Raji (cell line): Measurements from ENCODE around the gene RNF2.

Source experiments
- POLR2A ChIP-seq: IDR thresholded peaks from 2 replicates; pipeline ENCODE4 v1.6.1; 2011; ENCODE audit warnings: low read depth, low read length, control low read depth; ENCODE audit not compliant: insufficient read depth

Gene RNF2

DNA sequence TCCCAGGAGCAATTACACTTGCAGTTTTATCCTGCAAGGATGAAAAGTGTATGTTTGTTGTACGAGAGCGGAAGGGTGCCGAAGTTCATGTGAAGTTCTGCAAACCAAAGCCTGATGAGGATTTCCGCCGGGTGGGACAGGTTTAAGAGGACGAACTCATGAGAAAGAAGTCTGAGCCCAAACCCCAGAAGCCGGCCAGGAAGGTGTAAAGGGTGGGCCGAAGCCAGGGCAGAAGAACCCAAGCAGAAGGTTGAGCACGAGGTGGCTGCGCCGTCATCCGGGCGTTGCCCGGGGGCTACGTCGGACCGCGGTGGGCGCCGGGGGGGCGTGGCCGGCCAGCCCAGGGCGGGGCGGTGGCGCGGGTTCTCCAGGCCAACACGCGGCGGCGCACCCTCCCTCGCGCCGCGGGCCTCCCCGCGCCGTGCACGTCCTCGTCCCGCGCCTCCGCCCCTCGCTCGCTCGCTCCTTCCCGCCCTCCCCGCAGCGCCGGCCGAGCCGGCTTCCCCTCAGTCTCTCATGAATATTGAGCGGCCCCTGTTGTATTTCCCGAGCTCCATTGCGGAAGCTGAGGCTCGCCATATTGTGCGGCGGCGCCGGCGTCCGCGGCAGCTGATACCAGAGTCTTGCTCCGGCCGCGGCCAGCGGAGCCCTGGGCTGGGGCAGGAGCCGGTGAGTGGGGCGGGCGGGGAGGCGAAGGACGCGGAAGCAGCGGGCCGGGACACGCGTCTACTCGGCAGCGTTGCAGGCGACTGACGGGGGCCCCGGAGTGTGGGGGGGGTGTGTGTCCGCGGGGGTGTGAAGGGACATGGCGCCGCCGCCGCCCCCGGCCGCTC lies at the start of gene RNF2:
TSS of gene RNF2 (plus strand) at position 578 of the 833 bp plus-strand sequence. CDS start 41,996 bp downstream, outside the sequence.
- TF ChIP-seq POLR2A = no peak

DNA sequence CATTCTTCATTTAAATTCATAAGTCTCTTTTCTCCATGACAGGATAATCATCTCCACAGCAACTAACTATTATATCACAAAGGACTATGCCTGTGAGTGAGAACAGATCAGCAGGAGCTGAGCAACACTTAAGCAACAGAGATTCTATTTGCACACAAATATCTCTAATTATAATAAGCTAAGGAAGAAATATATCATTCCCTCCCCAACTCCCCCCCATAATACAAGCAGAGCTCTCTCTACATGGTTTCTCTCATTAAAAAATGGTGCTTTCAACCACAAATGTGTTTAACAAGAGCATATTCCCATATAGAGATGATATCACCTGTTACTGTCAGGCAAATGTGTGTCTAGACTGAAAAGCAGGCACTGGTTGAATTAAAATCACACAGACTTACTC lies 36.5 kb upstream of the RNF2 start:
- no peak for TF ChIP-seq POLR2A

DNA sequence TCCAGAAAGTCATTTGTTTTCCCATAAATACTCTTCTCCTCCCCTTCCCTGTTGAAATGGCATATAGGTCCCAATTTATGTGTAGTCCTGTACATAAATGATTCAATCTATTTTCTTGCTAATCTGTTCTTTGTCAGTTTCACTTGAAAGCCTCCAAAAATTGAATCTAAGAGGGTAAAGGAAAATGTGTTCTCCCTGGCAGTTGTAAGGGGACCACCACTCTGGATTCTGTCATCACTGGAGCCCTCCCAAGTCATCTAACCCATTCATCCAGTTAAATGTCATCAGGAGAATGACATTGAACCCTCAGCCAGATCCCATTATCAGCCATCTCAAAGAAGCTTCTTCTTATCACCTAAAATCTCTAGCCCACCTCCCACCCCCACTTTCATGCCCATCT lies 35.0 kb upstream of the RNF2 start:
- no peak for TF ChIP-seq POLR2A

DNA sequence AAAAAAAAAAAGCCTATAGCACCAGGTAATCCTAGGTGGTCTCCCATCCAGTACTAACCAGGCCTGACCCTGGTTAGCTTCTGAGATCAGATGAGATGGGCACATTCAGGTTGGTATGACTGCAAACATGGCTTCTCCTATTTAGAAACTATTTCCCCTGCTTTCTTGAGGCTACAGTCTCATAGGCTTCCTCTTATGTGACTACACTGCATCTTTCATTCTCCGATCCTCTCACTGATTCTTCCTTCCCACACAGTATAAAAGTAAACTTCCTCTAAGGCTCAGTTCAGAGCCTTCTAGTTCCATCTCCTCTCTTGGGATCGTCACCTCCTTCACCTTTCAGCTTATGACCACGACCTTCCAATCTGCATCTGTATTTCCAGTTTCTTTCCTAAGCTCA lies 30.4 kb upstream of the RNF2 start:
- no peak for TF ChIP-seq POLR2A

DNA sequence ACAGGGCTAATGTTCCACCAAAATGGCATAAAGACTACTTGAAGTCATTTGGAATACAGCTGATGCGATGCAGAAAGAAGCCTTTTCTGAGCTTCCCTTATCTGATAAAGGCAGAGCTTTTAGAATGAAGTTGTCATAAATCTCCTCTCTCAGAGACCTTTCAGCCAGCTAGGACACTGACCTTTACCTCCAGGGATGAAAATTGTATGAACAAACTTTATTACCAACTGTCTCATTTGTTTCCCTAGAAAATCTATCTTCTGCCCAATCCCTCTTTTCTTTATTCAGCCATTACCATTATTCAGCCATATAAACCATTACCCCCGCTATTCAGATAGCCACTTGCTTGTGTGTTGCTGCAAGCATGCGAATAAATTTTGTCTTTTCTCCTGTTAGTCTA lies 29.7 kb upstream of the RNF2 start:
- TF ChIP-seq POLR2A = no peak

DNA sequence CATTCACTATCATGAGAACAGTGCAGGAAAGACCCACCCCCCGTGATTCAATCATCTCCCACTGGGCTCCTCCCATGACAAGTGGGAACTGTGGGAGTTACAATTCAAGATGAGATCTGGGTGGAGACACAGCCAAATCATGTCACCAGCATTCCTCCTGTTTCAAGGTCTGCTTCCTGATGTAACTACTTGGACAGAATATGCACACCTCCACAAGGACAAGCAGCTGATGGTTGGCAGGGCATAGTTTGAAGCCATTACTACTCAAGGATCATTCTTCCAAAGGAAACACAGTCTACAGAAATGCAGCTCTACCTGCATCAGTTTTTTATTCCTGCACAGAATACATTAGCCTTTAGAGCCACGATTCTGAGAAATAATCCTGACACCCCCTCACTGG lies 28.5 kb upstream of the RNF2 start:
- no peak for TF ChIP-seq POLR2A

DNA sequence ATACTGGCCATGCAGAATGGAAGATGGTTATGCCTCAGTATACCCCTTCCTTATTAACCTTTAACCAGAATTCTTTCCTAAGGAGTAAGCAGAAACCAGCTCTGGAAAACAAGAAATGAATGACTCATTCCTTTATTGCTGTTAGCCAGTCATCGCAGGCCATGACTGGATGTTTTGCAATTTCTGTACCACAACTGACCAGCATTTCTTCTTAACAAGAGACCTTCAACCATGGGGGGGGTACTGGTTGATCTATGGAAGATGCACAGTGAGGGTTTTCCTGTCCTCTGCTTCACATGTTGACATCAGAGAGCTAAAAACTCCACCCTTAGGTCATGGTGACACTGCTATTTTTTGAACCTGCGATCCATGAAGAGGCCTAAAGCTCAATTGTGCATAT lies 28.0 kb upstream of the RNF2 start:
- TF ChIP-seq POLR2A = no peak

DNA sequence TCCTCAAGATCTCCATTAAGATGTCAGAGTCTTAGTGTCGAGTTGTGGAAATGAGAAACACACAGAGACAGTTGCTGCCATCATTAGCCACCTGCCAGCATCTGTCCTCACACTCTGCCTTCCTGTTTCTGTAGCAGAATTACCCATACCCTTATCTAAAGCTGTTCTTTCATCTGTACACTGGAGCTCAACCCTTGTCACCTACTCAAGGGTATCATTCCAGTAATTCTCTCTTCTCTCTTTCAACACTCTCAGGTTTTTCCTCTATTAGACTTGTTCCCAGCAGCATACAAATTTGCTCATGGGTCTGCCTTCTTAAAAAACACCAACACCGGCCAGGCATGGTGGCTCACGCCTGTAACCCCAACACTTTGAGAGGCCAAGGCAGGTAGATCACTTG lies 27.4 kb upstream of the RNF2 start:
- no peak for TF ChIP-seq POLR2A

DNA sequence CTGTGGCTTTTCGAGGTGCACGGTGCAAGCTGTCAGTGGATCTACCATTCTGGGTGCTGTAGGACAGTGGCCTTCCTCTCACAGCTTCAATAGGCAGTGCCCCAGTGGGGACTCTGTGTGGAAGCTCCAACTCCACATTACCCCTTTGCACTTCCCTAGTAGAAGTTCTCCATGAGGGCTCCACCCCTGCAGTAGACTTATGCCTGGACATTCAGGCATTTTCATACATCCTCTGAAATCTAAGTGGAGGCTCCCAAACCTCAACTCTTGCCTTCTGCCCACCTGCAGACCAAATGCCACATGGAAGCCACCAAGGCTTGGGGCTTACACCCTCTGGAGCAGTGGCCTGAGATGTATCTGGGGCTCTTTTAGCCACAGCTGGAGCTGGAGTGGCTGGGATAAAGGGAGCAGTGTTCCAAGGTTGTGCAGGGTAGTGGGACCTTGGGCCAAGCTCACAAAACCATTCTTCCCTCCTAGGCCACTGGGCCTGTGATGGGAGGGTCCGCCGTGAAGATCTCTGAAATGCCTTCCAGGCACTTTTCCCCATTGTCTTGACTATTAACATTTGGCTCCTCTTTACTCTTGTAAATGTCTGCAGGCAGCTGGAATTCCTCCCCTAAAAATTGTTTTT lies 18.0 kb upstream of the RNF2 start:
- no peak for TF ChIP-seq POLR2A

DNA sequence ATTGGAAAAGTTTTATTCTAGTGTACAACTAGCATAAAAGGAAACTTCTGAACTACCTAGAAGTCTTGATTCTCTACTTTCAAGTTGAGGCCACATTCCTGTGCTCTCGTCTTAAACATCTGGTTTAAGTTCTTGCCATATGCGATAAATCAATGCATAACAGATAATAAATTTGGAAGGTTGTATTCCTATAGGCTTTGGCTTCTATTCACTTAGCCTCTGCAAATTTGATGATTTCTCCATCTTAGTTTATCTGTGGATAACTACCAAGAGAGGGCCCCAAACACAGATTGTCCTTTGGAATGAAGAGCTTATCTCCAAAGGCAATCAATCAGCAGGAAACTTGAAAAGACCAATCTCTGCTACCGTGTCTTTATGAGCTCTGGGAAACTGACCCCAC lies 11.7 kb upstream of the RNF2 start:
- no peak for TF ChIP-seq POLR2A

DNA sequence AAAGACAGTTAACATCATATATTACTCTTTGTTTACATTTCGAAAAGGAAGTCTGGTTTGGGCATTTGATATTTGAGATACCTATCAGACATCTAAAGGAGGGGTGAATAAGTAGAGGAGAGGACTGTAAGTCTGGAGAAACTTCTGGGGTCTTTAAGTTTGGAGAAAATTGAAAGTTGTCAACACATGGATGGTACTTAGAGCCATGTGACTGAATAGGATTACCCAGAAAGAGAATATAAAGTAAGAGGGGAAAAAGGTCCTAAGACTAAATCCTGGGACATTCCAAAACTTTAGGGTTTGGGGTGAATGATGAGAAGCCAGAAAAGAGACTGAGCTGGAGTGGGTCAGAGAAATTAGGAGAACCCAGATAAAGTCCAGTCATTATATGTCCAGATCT lies 10.1 kb upstream of the RNF2 start:
- TF ChIP-seq POLR2A = no peak

DNA sequence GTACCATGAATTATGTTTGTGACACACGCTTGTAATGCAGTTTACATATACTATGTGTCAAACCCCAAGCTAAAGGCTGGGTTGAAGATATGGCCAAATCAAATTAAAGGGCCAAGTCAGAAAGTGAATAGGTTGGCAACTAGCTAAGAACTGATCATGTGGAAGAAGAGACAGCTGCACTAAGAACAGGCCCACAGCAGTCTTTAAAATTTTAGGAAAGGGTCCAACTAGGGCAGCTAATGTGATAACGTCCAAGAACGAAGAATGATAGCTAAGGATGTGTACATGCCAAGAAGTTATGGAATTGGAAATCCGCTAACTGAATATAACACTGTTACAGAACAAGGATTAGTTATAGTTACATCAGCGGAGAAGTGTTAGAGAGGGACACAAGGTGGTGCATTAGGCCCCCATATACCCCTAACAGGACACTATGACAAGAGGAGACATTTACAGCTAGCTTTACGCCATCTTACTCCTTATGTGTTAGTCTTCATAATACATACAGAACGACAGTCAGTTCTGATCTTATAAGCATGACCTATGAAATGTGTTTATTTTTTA lies 6.5 kb upstream of the RNF2 start:
- TF ChIP-seq POLR2A = no peak

DNA sequence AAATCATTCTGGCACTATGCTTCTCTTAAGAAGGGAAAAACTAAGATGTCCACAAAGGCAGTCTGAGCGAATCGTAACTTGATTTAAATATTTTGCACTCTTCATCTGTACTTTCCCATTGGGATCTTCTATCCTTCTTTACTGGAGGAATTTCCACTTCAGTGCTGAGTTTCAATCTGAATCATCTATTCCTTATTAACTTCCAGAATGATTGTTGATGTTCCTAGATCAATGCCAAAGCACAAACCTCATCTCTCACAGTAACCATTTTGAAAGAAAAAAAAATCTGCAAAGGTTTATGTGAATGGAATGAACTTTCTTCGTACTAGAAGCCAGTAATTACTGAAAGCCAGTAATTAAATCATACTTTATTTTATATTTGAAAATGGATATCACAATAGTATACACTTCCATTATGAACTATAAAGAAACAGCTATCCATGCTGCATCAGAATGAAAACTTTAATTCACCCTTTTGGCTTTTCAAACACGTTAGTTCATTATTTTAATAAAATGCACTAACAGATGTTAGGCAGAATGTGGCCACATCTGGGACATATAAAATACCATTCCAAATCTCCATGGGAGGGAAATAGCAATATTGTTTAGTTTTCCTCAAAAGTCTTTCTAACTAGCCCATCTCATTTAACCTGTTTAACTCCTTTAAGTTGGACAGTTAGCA lies 5.5 kb upstream of the RNF2 start:
- no peak for TF ChIP-seq POLR2A

DNA sequence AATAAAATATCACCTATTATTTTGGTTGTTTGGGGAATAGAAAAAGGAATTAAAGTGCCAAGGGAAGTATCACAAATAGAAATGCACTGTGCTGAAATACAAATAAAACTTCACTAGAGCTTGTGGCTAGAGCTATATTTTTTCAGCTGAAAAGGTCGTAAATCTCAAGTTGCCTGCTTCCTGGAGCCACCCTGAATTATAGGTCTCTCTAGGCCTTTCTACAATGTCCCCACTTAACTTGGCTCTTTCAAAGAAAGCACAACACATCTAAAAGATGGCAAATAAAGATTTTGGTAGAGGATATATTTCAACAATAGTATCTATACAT lies 5.0 kb upstream of the RNF2 start:
- no peak for TF ChIP-seq POLR2A

DNA sequence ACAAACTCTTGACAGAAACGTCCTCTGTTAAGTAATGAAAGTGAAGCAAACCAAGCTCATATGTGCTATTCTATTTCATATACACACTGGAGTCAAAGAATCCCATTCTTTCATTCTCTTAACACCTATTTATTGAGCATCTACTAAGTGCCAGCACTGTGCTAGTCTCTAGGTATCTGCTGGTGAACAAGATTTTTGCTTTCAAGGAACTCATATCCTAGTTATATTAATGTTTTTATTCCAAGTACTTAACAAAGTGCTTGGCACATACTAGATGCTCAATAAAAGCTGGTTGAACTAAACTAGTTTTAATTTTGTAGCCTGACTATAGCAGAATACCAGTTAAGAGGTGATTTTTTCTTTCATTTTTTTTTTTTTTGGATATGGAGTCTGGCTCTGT lies 3.6 kb upstream of the RNF2 start:
- TF ChIP-seq POLR2A = no peak

DNA sequence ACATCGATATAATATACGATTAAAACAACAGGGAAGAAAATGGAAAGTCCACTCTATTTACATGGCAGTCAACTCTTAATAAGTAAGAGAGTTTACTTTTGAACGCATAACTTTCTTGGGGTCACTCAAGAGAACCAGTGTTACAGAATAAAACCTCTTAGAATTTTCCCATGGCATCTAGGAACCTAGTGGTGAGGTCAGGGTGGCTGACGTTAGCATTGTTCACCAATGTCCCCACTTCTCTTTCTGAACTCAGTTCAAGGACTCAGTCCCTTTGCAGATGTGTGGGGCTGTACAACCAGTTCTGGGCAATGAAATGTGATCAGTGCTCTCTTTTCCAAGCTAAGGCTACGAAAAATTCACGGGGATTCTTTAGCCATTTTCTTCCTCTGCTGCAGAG lies 2.6 kb upstream of the RNF2 start:
- no peak for TF ChIP-seq POLR2A

DNA sequence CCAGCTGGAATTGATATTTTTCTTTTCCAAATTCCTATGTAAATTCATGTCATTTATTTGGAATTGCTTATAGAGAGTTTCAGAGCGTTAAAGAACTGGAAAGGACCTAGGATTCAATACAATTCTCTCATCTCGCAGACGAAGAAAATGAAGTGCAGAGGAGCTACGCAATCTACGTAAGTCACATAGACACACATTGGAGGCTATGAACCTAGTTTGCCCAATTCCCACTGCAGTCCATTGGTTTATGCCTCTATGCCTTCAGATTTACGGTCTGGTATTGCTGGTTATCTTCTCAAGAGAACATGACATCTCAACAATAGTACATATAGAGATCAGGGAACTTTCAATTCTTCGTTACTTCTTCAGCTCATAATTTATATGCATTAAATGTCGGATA lies 971 bp upstream of the RNF2 start:
- TF ChIP-seq POLR2A = no peak
